ENCODE data around the gene B3GNT9.

B3GNT9 gene

DNA sequence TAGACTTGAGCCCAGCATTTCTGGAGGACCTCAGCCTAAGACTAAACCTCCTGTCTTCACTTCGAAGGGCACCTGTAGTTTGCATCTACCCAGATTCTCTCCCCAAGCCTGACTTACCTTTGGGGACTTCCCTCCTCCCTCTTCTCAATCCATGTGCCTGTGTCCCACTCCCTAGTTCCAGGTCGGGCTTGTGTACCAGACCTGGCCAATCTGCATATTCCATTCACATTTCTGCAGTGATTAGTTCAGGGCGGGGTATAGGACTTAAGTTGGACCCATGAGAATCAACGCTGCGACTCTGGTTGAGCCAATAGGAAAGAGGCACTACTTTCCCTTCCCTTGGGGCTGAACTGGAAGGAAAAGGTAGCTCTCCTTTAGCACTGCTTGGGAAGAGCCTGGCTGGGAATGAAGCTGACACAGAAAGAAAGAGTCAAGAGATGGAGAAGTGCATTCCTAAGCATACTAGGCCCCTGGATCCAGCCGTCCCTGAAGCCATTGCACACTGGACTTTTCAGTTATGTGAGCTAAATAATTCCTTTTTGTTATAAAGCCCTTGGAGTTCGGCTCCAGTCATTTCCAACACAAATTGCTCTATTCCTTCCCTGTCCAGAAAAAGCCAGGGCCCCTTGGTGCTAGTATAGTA lies 6.4 kb upstream of the B3GNT9 start:
- no peak for DNase-seq (ENCODE audit: low read depth)
- H3K4me3 ChIP-seq (replicated peaks; ENCODE audit: low read depth, low read length): no peak overlapping the region

DNA sequence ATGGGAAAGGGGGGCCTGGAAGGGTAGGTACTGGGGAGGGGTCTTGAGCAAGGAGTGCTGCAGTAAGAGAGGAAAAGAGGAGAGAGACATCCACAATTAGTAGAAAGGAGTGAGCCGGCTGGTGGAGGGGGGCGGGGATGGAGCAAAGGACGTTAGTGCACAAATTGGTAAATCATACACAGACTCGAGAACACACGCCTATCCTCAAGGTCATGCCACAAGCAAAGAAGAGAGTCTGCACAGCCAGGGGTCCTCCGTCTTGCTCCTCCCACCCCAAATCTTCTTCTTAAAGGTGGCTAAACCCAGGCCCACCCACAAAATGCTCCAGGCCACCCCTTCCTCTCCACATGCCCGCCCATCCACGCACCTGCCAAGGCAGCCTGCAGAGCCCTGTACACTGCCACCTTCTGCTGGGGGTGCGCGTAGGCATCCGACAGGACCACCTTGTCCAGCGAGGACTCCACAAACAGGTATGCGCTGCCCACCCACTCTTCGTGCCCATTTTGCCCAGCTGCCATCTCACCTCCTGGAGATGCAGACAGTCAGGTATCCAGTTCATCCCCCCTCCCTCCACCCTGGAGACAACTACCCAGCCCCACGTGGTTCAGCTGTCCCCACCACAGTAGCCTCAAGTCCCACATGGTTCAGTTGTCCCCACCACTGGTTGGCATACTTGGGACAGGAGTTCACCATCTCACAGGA lies 5.5 kb upstream of the B3GNT9 start:
- no peak for DNase-seq (ENCODE audit: low read depth)
- TF ChIP-seq, protein P1, sequence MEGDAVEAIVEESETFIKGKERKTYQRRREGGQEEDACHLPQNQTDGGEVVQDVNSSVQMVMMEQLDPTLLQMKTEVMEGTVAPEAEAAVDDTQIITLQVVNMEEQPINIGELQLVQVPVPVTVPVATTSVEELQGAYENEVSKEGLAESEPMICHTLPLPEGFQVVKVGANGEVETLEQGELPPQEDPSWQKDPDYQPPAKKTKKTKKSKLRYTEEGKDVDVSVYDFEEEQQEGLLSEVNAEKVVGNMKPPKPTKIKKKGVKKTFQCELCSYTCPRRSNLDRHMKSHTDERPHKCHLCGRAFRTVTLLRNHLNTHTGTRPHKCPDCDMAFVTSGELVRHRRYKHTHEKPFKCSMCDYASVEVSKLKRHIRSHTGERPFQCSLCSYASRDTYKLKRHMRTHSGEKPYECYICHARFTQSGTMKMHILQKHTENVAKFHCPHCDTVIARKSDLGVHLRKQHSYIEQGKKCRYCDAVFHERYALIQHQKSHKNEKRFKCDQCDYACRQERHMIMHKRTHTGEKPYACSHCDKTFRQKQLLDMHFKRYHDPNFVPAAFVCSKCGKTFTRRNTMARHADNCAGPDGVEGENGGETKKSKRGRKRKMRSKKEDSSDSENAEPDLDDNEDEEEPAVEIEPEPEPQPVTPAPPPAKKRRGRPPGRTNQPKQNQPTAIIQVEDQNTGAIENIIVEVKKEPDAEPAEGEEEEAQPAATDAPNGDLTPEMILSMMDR (IDR thresholded peaks at IDR 0.05; ENCODE audit: low read length, missing control alignments): no peak
- no peak overlapping the region for H3K4me3 ChIP-seq (replicated peaks; ENCODE audit: low read depth, low read length)

More for the DNA sequence above, 6.4 kb upstream of the B3GNT9 start:
- TF ChIP-seq, protein P1 (IDR thresholded peaks at IDR 0.05; ENCODE audit: low read length, missing control alignments): no peak

DNA sequence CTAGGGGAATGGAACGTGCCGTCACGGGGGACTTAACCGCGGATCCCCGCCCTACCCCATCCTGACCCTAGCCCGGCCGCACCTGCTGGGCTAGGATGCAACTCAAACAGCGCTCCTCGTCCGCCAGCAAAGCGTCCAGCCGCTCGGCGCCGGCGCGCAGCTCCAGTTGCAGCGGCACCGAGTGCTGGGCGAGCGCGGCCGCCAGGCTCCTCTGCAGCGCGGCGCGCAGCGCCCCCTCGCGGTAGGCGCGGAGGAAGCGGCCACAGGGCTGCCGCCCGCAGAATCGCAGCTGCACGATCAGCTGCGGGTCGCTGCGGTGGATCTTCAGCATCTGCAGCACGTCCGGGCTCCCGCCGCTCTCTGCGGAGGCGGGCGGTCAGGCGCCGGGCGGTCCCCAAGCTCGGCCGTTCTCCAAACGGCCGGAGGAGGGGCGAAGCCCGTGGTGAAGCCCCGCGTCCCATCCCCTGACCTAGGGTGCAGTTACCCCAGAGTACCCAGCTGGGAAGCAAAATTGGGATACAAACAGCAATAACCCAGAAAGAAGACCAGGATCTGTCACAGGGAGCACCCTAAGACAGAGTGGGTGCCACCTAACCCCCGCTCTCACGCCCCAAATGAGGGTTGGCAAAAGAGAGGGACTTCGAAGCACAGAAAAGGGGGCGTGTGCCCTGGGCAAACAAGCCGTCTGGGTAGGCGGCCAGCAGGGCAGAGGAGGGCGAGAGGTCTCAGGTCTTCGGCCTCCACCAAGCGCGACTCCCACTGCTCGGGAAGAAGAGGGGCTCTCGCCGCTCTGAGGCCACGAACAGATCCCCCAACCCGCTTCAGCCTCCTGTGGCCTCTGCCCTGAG lies 4.7 kb upstream of the B3GNT9 start:
- peak; percentile 81 for DNase-seq (ENCODE audit: low read depth)
- TF ChIP-seq, protein P1 (IDR thresholded peaks at IDR 0.05; ENCODE audit: low read length, missing control alignments): peak; percentile 48
- no peak overlapping the region for H3K4me3 ChIP-seq (replicated peaks; ENCODE audit: low read depth, low read length)

DNA sequence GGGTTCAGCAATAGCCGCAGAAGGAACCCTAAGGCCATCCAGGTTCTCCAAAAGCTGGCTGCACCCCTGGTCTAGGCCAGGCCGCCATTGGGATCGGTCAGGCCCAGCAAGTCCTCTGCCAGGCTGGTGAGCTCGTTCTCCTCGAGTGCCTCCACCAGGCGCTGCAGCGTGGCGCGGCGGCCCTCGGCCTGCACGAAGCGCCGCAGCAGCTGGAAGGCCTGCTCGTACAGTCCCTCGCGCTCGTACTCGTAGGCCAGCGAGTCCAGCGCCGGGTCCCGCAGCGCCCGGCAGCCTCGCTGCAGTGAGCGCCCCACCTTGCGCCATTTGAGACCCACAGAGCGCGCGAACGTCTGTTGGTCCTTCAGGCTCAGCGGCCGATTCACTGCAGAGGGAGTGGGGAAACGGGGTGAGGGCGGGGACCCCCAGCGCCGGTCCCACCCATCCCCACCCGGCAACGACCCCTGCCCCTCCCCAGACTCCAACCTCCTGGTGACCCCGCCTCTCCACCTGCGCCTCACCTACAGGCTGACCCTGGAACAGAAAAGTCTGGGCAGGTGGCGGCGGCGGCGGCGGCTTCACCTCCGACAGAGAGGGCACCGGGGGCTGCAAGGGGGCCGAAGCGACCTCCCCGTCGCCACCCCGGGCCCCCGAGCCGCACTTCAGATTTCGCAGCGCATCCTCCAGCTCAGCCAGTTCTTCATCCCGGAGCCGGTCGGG lies 3.9 kb upstream of the B3GNT9 start:
- TF ChIP-seq, protein P1 (IDR thresholded peaks at IDR 0.05; ENCODE audit: low read length, missing control alignments): no peak
- H3K4me3 ChIP-seq (replicated peaks; ENCODE audit: low read depth, low read length): no peak overlapping the region
- DNase-seq (ENCODE audit: low read depth): no peak

DNA sequence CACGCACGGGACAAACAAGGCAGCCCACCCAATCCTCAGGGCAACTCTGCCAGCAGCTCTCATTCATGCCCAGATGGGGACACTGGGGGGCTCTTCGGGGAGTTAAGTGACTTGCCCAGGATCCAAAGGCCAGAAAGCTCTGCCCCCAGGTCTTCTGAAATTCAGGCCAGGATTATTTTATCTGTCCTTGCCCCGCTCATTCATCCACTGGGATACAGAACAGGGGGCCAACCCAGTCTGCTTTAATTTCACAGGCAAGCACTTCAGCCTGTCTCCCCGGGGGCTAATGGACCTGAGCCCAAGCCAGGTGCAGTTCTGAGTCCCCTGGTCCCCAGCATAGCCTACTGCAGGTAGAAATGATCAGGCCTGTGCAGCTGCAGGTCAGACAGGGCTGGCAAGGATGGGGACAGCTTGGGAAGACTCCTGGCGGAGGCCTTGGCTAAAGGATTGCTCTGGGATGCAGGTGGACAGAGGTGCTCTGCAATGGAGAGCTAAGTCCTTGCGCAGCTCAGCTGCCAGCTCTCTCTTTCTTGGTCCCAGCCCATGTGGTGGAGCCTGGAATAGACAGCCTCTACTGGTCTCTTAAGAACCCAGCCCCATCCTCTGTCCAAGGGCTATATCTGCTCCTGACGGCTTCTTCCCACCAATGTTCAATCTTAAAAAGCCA lies 766 bp upstream of the B3GNT9 start:
- no peak overlapping the region for H3K4me3 ChIP-seq (replicated peaks; ENCODE audit: low read depth, low read length)
- no peak for DNase-seq (ENCODE audit: low read depth)
- TF ChIP-seq, protein P1 (IDR thresholded peaks at IDR 0.05; ENCODE audit: low read length, missing control alignments): no peak

Measured in fibroblast of pulmonary artery (primary cell).